NCI-H1092 (cell line): ENCODE data around the gene NUP205.
A peak's percentile ranks its signal among the peaks of the same experiment; 100 is the strongest.

Experiments
- DNase-seq: peaks from one replicate; lab custom pipeline; 2025; lab: John Stamatoyannopoulos, UW

NUP205 gene

DNA sequence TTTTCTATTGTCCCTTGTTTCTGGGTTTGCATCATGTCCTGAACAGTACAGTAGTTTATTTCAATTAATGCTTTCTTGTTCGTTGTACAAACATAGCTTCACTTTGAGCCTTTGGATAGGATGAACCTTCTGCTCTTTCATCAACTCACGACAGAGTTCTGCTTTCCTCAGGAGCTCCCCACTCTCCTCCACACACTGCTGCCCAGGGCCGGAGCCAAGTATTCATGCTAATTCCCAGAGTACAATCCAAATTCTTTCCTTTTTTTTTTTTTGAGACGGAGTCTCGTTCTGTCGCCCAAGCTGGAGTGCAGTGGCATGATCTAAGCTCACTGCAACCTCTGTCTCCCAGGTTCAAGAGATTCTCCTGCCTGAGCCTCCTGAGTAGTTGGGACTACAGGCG is 7.5 kb upstream of the NUP205 start:
- DNase-seq, result no peak

DNA sequence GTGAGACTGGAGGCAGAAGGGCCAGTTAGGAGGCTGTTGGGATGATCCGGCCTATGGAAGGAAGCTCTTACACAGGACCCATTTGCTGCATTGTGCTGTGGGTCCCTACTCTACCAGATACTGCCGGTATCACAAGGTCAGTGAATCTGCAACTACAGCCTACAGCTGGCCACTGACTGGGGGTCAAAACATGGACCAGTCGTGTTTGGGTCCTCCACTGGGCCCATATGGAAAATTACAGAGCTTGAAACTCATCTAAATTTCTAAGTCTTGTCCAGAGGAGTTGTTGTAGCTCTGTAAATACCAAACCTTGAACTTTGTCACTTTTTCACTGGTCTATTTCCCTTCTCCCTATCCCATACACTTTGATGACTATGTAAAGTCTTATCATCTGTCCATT is 5.6 kb upstream of the NUP205 start:
- DNase-seq, result no peak

- DNase-seq, result no peak
These were observed 4.4 kb upstream of the NUP205 start for GRCh38 chr7:135553346-135553745.

GRCh38 chr7:135558337-135558767 is 635 bp downstream of the NUP205 start:
- peak; percentile 64 for DNase-seq

DNA sequence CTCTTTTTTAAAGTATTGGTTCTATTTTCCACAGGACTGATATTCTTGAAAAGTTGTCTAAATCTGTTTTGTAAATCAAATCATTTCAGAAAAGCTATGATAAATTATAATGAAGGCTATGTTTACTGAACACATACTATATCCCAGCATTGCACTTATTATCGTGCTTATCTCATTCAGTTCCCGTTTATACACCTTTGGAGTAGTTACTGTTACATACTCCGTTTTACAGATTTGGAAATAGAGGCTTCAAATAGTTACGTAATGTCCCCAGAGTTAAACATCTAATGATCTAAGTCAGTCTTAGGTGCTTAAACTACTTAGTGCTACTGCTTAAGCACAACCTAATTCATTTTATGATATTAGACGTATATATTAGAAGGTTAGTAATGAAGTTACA is 1.2 kb downstream of the NUP205 start:
- no peak for DNase-seq

DNA sequence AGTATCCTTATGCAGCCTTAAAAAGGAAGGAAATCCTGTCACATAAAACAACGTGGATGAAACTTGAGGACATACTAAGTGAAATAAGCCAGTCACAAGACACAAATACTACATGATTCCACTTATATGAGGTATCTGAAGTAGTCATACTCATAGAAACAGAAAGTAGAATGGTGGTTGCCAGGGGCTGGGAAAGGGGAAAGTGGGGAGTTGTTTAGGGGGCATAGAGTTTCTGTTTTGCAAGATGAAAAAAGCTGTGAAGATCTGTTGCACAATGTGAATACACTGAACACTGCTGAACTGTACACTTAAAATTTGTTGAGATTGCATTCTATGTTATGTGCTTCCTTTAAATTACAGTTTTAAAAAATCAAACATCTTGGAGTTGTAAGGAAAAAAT is 2.9 kb downstream of the NUP205 start:
- no peak for DNase-seq

DNA sequence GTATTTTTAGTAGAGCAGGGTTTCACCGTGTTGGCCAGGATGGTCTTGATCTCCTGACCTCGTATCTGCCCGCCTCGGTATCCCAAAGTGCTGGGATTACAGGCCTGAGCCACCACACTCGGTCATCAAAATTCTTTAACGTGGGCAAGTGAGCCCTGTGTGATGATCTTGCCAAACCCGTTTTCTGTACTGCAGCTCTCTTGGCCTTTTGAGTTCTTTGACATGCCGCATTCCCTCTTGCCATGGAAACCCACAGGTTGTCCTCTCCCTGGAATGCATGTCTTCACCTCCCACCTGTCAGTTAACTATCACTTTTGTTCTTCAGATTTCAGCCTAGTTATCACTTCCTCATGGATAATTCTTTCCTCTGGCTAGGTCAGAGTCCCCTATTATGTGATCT is 5.0 kb downstream of the NUP205 start:
- no peak for DNase-seq

DNA sequence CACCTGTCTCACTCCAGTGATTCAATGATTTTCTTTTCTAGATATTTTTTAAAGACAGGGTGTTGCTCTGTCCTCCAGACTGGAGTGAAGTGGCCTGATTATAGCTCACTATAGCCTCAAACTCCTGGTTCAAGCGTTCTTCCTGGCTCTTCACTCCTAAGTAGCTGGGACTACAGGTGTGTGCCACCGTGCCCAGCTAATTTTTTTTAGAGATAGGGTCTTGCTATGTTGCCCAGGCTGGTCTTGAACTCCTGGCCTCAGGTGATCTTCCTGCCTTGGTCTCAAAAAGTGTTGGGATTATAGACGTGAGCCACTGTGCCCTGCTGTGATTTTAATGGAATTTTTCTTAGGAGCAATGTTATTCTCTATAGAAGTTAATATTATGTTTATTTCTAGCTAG is 14.1 kb downstream of the NUP205 start:
- no peak for DNase-seq

DNA sequence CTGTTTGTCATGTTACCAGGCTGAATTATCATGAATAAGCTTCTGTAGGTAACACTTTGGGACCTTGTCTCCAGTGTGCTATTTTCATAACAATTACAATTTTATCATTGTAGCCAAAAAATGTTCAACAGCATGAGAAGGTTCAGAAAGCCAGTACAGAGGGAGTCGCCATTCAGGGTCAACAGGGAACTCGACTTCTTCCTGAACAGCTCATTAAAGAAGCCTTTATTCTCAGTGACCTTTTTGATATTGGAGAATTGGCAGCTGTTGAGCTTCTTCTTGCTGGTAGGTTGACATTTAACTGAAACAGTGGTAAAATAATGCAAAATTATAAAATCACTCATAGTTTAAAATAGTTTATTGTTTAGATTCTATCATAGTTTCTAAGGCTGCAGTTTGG is 15.8 kb downstream of the NUP205 start:
- DNase-seq, result no peak

DNA sequence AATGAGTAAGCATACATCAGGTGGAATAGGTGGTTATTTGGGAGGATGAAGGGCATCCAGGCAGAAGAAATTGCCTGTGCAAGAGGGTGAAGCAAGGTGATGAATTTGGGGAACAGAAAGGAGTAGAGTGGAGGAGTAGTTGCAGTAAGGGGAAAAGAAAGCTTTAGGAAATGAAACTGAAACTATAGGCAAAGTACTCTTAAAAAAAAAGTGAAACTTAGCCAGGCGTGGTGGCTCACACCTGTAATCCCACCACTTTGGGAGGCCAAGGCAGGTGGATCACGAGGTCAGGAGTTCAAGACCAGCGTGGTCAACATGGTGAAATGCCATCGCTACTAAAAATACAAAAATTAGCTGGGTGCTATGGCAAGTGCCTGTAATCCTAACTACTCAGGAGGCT is 17.6 kb downstream of the NUP205 start:
- no peak for DNase-seq

- no peak for DNase-seq
These were observed 20.9 kb downstream of the NUP205 start for GRCh38 chr7:135578569-135578968.

GRCh38 chr7:135584362-135585353 is 26.9 kb downstream of the NUP205 start:
- DNase-seq, result no peak

- no peak for DNase-seq
These were observed 39.6 kb downstream of the NUP205 start for GRCh38 chr7:135597181-135597925.

- no peak for DNase-seq
These were observed 40.2 kb downstream of the NUP205 start for GRCh38 chr7:135597926-135598305.

DNA sequence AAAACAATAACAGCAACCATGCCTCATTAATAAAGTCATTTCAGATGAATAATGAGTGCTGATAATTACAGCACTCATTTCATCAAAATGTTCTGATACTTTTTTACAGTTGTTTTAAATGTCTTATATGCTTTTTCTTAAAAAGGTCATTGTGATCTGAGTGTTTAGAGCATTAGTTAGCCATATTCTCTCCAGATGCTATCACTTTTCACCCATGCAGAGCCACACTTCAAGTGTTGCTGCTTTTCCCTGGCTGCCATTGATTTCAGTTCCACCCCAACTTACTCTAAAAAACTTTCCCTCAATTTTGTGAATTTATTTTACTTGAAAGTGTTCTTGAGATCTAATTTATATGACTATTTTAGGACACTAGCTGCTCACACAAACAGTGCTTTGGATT is 41.8 kb downstream of the NUP205 start:
- no peak for DNase-seq

- no peak for DNase-seq
These were observed 42.5 kb downstream of the NUP205 start for GRCh38 chr7:135600226-135600625.

DNA sequence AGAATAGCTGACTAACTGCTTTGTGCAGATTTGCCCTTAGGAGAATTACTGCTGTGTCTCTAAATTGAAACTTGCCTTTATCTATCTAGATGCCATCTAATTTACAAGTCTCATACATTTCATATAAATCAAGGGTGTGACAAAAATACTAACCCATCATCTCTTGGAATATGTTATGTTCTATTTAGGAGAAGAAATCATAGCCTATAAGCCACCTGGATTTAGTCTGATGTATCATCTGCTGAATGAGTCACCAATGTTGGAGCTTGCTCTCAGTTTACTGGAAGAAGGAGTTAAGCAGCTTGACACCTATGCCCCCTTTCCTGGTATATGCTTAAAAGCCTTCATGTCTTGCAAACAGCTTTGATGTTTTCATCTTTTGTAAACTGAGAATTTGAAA is 43.5 kb downstream of the NUP205 start:
- no peak for DNase-seq

DNA sequence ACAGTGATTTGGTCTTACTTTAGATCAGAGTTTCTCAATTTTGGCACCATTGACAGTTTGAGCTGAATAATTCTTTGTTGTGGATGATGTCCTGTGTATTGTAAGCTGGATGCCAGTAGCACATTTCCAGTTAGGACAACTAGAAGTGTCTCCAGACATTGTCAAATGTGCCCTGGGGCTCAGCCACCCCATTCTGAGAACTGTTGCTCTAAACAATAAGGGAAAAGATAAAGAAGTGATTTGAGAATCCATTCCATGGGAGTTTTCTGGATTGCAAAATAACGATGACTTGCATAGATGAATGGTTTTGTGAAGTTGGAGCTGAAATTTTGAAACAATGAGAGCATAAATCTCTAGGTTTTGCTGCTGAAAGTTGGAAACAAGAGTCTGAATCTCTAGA is 44.6 kb downstream of the NUP205 start:
- no peak for DNase-seq

GRCh38 chr7:135616136-135616535 is 58.4 kb downstream of the NUP205 start:
- DNase-seq, result no peak

DNA sequence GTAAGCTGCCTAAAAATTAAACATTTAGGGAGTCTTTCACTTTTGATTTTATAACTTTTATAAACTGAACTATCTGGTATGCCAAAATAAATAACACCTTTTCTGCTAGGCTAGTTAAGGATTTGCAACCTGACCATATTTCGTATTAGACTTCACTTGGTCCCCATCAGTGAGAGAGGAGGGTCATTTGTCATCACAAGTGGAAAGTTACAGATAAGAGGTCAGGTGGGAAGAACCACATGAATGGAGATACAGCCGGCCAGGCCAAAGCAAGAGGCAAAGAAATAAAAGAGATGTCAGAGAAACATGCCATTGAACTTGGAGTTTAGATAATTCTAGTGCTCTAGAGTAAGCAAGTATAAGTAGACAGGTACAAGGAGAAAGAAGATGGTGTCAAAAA is 60.1 kb downstream of the NUP205 start:
- no peak for DNase-seq

DNA sequence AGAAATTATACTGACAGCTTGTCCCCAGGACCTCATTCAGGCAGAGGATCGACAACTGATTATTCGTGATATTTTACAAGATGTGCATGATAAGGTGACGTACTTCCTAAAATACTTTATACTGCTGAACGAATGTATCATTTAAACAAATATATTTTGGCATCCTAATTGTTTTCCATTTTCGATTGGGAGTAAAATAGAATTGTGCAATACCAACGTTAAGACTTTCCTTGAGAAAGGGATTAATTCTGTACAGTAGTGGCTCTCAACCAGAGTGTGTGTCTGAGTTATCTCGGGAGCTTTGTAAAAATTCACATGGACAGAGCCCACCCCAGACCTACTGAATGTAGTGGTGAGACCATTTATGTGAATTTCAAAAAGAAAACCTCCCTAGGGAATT is 60.8 kb downstream of the NUP205 start:
- DNase-seq, result no peak

DNA sequence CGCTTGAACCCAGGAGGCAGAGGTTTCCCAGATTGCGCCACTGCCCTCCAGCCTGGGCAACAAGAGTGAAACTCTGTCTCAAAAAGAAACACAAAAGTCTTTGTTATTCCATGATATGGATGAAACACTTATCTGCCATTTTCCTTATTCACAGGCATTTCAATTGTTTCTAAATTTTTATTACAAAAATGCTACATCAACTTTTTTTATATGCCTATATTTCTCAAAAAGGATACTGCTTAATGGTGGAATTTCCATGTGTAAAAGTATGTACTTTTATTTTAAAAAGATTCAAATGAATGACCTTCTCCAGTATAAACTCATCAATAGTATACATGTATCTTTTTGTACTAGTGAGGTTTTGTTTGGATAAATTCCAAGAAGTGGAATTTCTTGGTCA is 62.7 kb downstream of the NUP205 start:
- no peak for DNase-seq
